Breast epithelium (tissue), 3 donors: ENCODE measurements around the gene AGMAT.

Source experiments
- CTCF ChIP-seq, 3 donors: fragments of 450-650 bp; IDR thresholded peaks; one replicate each; pipeline ENCODE4 v1.5.1; 2016 to 2017; ENCODE audit warnings: antibody characterized with exemption in 3 of 3, mild to moderate bottlenecking in 3 of 3, moderate library complexity in 3 of 3
- POLR2A ChIP-seq: fragments of 450-650 bp; IDR thresholded peaks from one replicate; pipeline ENCODE4 v1.6.1; 2016; ENCODE audit warnings: antibody characterized with exemption, mild to moderate bottlenecking, moderate library complexity

GRCh38 chr1:15623435-15623834 is 38.6 kb upstream of the AGMAT start:
- TF ChIP-seq CTCF (IDR thresholded peaks at IDR 0.05) = no peak
- no peak for TF ChIP-seq POLR2A
